ENCODE data around the gene DOCK2. TPM values are rescaled to one million over a fixed set of nuclear protein-coding genes. Genes with fewer than 3 reads are reported as not detected.

Gene DOCK2
- polyA plus RNA-seq, 3 donors: 57.5 to 178 (median 115) TPM

GRCh38 chr5:169811023-169811422 is 173.9 kb downstream of the DOCK2 start:
- Histone ChIP-seq H3K9ac (ENCODE audit: insufficient read depth, low read length, poor library complexity, severe bottlenecking) (no peak overlapping the region), H3K4me2 (replicated peaks; ENCODE audit: extremely low read depth, low read length, poor library complexity, severe bottlenecking) (no peak overlapping the region), H4K20me1 (ENCODE audit: insufficient read depth, low read length) (peaks cover 99% of the 10 kb centered on the region), H3K79me2 (ENCODE audit: insufficient read depth, low read length) (peaks cover 56% of the 10 kb centered on the region), H2AFZ (ENCODE audit: insufficient read depth, low read depth, low read length, poor library complexity, severe bottlenecking) (no peak overlapping the region), H3K36me3 (replicated peaks in 1 of 2; ENCODE audit: control insufficient read depth in 1 of 2, insufficient read depth in 2 of 2, low read length in 2 of 2) (peaks cover 61 to 88% of the 10 kb centered on the region in 2 donors), H3K9me3 (replicated peaks in 1 of 2; ENCODE audit: control insufficient read depth in 1 of 2, insufficient read depth in 1 of 2, low read length in 2 of 2) (no peaks in the 10 kb centered on the region), H3K27ac (ENCODE audit: low read depth in 1 of 2, low read length in 2 of 2) (no peak overlapping the region), H3K27me3 (ENCODE audit: control insufficient read depth in 2 of 2, insufficient read depth in 2 of 2, low read length in 2 of 2) (no peaks in the 10 kb centered on the region), H3K4me1 (ENCODE audit: control insufficient read depth in 1 of 2, insufficient read depth in 2 of 2, low read length in 2 of 2) (peaks cover 10 to 18% of the 10 kb centered on the region in 2 donors), H3K4me3 (replicated peaks in 1 of 3; ENCODE audit: low read depth in 2 of 3, low read length in 3 of 3) (no peak overlapping the region)
- H3K27ac Mint-ChIP-seq: peak overlapping the region in 2 of 7 donors; percentile 8 to 79
- H3K4me1 Mint-ChIP-seq: peaks cover 22% of the 10 kb centered on the region
- intact Hi-C loops (cut with micrococcal nuclease): no loop called here
- no peak overlapping the region for H3K4me3 Mint-ChIP-seq
- no peak for TF ChIP-seq CTCF (IDR thresholded peaks at IDR 0.05)
- WGBS (ENCODE audit: insufficient coverage): 100% methylated on average over 3 of the region's 5 CpGs
- H3K36me3 Mint-ChIP-seq: peaks cover 66 to 91% of the 10 kb centered on the region in 2 donors
- no peaks in the 10 kb centered on the region for H3K9me3 Mint-ChIP-seq
- DNase-seq: no peak
- H3K27me3 Mint-ChIP-seq (ENCODE audit: low read depth in 3 of 3): no peaks in the 10 kb centered on the region

- Mint-ChIP-seq H3K4me3 (no peak overlapping the region), H3K27me3 (ENCODE audit: low read depth in 3 of 3) (no peaks in the 10 kb centered on the region), H3K36me3 (peaks cover 68 to 91% of the 10 kb centered on the region in 2 donors), H3K27ac (peak overlapping the region in 2 of 7 donors; percentile 8 to 51), H3K4me1 (peaks cover 22% of the 10 kb centered on the region), H3K9me3 (no peaks in the 10 kb centered on the region)
- intact Hi-C loops (cut with micrococcal nuclease): no loop called here
- peak overlapping the region in 1 of 2 donors; percentile 15 for H3K27ac ChIP-seq (ENCODE audit: low read depth in 1 of 2, low read length in 2 of 2)
- H4K20me1 ChIP-seq (ENCODE audit: insufficient read depth, low read length): peaks cover 100% of the 10 kb centered on the region
- H3K79me2 ChIP-seq (ENCODE audit: insufficient read depth, low read length): peaks cover 56% of the 10 kb centered on the region
- H2AFZ ChIP-seq (ENCODE audit: insufficient read depth, low read depth, low read length, poor library complexity, severe bottlenecking): no peak overlapping the region
- H3K27me3 ChIP-seq (ENCODE audit: control insufficient read depth in 2 of 2, insufficient read depth in 2 of 2, low read length in 2 of 2): no peaks in the 10 kb centered on the region
- peaks cover 10 to 18% of the 10 kb centered on the region in 2 donors for H3K4me1 ChIP-seq (ENCODE audit: control insufficient read depth in 1 of 2, insufficient read depth in 2 of 2, low read length in 2 of 2)
- no peak overlapping the region for H3K9ac ChIP-seq (ENCODE audit: insufficient read depth, low read length, poor library complexity, severe bottlenecking)
- H3K4me2 ChIP-seq (replicated peaks; ENCODE audit: extremely low read depth, low read length, poor library complexity, severe bottlenecking): no peak overlapping the region
- TF ChIP-seq CTCF (IDR thresholded peaks at IDR 0.05): no peak
- no peaks in the 10 kb centered on the region for H3K9me3 ChIP-seq (replicated peaks in 1 of 2; ENCODE audit: control insufficient read depth in 1 of 2, insufficient read depth in 1 of 2, low read length in 2 of 2)
- peaks cover 68 to 89% of the 10 kb centered on the region in 2 donors for H3K36me3 ChIP-seq (replicated peaks in 1 of 2; ENCODE audit: control insufficient read depth in 1 of 2, insufficient read depth in 2 of 2, low read length in 2 of 2)
- 100% methylated on average over 3 of the region's 5 CpGs for WGBS (ENCODE audit: insufficient coverage)
- H3K4me3 ChIP-seq (replicated peaks in 1 of 3; ENCODE audit: low read depth in 2 of 3, low read length in 3 of 3): no peak overlapping the region
- no peak for DNase-seq
Measured at GRCh38 chr5:169811680-169812079, 174.6 kb downstream of the DOCK2 start.

Measured in CD14-positive monocyte (primary cell).